Caco-2 (cell line): ENCODE measurements around the gene DNAJA3. TPM values are rescaled to one million over a fixed set of nuclear protein-coding genes. Genes with fewer than 3 reads are reported as not detected.

Experiments
- BruUV-seq: library from RNA; stranded (reverse); fragments of 400-500 nt; replicated peaks from 2 replicates; lab custom pipeline; 2021; lab: Mats Ljungman, UMichigan
- CTCF ChIA-PET: fragments of 300-600 bp; sonication (Branson Sonifier 250); formaldehyde crosslinking; loops from one replicate; lab custom pipeline; 2022; ENCODE audit warnings: antibody characterized with exemption; lab: Charles Lee
- POLR2A ChIA-PET: fragments of 300-600 bp; sonication (Branson Sonifier 250); formaldehyde crosslinking; loops from one replicate; lab custom pipeline; 2022; ENCODE audit warnings: antibody characterized with exemption; lab: Charles Lee
- DNase-seq, 2 experiments: peaks; one replicate each; pipeline versions ENCODE4 v3.0.0 to v3.0.0-alpha.2; 2020 to 2022
- H3K27me3 ChIP-seq: replicated peaks from 2 replicates; pipeline ENCODE4 v1.6.0; 2011; ENCODE audit warnings: low read length; ENCODE audit not compliant: control insufficient read depth, insufficient read depth
- H3K36me3 ChIP-seq: 2 replicates; pipeline ENCODE4 v1.5.1; 2011; ENCODE audit warnings: low read length; ENCODE audit not compliant: control insufficient read depth, insufficient read depth
- H3K4me1 ChIP-seq: fragments of 250-450 bp; sonication (Bioruptor Pico); 2 replicates; pipeline ENCODE4 v1.5.1; 2020; ENCODE audit warnings: mild to moderate bottlenecking
- H3K4me3 ChIP-seq: 2 replicates; pipeline ENCODE4 v1.5.1; 2011; ENCODE audit warnings: low read depth, mild to moderate bottlenecking, control low read depth, low read length
- H3K9me3 ChIP-seq: fragments of 250-450 bp; sonication (Bioruptor Pico); 2 replicates; pipeline ENCODE4 v1.5.1; 2020; ENCODE audit warnings: mild to moderate bottlenecking, moderate library complexity
- H3K27ac Mint-ChIP-seq: one replicate; pipeline ENCODE4 v1.8.0; 2022; ENCODE audit warnings: mixed read lengths; ENCODE audit not compliant: unreplicated experiment
- H3K27me3 Mint-ChIP-seq: one replicate; pipeline ENCODE4 v1.8.0; 2022; ENCODE audit warnings: mixed read lengths; ENCODE audit not compliant: insufficient read depth, unreplicated experiment
- H3K36me3 Mint-ChIP-seq: one replicate; pipeline ENCODE4 v1.8.0; 2022; ENCODE audit warnings: mild to moderate bottlenecking, mixed read lengths; ENCODE audit not compliant: insufficient read depth, unreplicated experiment
- H3K4me1 Mint-ChIP-seq: one replicate; pipeline ENCODE4 v1.8.0; 2022; ENCODE audit warnings: low read depth, mixed read lengths; ENCODE audit not compliant: unreplicated experiment
- H3K4me3 Mint-ChIP-seq: one replicate; pipeline ENCODE4 v1.8.0; 2022; ENCODE audit warnings: mild to moderate bottlenecking, moderate library complexity, mixed read lengths; ENCODE audit not compliant: unreplicated experiment
- H3K9me3 Mint-ChIP-seq: one replicate; pipeline ENCODE4 v1.8.0; 2022; ENCODE audit warnings: mixed read lengths; ENCODE audit not compliant: unreplicated experiment
- CTCF ChIP-seq, 2 experiments: fragments of 200-600 bp in 1 of 2; IDR thresholded peaks; 1 replicate in 1 of 2; 2 replicates in 1 of 2; pipeline versions ENCODE4 v1.5.1 to v1.8.0; 2011 to 2022; ENCODE audit warnings: antibody characterized with exemption in 1 of 2, control low read depth in 1 of 2, inconsistent platforms in 1 of 2, low read depth in 1 of 2, low read length in 1 of 2, mild to moderate bottlenecking in 1 of 2, moderate library complexity in 1 of 2; ENCODE audit not compliant: insufficient read depth in 1 of 2, severe bottlenecking in 1 of 2, unreplicated experiment in 1 of 2
- intact Hi-C: fragments of 100-400 bp; cut with micrococcal nuclease; formaldehyde crosslinking; loops from one replicate; pipeline ENCODE4 v1.10.0; 2022; ENCODE audit not compliant: unreplicated experiment
- total RNA-seq: library from RNA; stranded (reverse); gene quantifications from 2 replicates; pipeline ENCODE4 v1.2.3, GENCODE V29; 2022

DNAJA3 gene
- total RNA-seq, 1 experiment from 2014 or later = 77.1 TPM

- no peaks in the 10 kb centered on the region for H3K4me1 Mint-ChIP-seq
- no peaks in the 10 kb centered on the region for H3K9me3 ChIP-seq
- H3K4me1 ChIP-seq = no peaks in the 10 kb centered on the region
- no TSS peak for BruUV-seq
- TF ChIP-seq CTCF (IDR thresholded peaks at IDR 0.05; ENCODE audit: insufficient read depth in 1 of 2, low read depth in 1 of 2, low read length in 1 of 2, severe bottlenecking in 1 of 2, unreplicated experiment in 1 of 2) = no peak
- no peak overlapping the region for H3K27ac Mint-ChIP-seq
- H3K27me3 ChIP-seq = no peaks in the 10 kb centered on the region
- no peak for DNase-seq
- no peak overlapping the region for H3K4me3 Mint-ChIP-seq
- ChIA-PET POLR2A (no interaction called here), CTCF (interaction anchor here (0.6 to 3.6 kb wide), 16 partner anchors 9 to 420 kb away, joined by 3 to 29 read pairs (median 4); partner anchors contain the start of genes CORO7, HMOX2 and PAM16)
- no peak overlapping the region for H3K4me3 ChIP-seq
- no peaks in the 10 kb centered on the region for H3K9me3 Mint-ChIP-seq
- intact Hi-C loops = loop anchor here (5.0 kb wide), 1 partner anchor 131 kb away; the partner anchor contains the start of gene TFAP4
- no peaks in the 10 kb centered on the region for H3K27me3 Mint-ChIP-seq
- no peaks in the 10 kb centered on the region for H3K36me3 ChIP-seq
- peaks cover 13% of the 10 kb centered on the region for H3K36me3 Mint-ChIP-seq
Observed at GRCh38 chr16:4403133-4403949, 22.3 kb upstream of the DNAJA3 start.

GRCh38 chr16:4404247-4404966, 21.3 kb upstream of the DNAJA3 start:
- H3K4me1 ChIP-seq = no peaks in the 10 kb centered on the region
- no peak overlapping the region for H3K4me3 ChIP-seq
- peak; percentile 56 to 61 for DNase-seq
- ChIA-PET CTCF (interaction anchor here (1.1 to 3.6 kb wide), 4 partner anchors 45 to 151 kb away, joined by 10 to 29 read pairs (median 17); partner anchors contain the start of genes HMOX2 and PAM16), POLR2A (no interaction called here)
- no peak overlapping the region for H3K27ac Mint-ChIP-seq
- peak; percentile 40 to 62 for TF ChIP-seq CTCF (IDR thresholded peaks at IDR 0.05; ENCODE audit: insufficient read depth in 1 of 2, low read depth in 1 of 2, low read length in 1 of 2, severe bottlenecking in 1 of 2, unreplicated experiment in 1 of 2)
- no TSS peak for BruUV-seq
- no peaks in the 10 kb centered on the region for H3K36me3 ChIP-seq
- no peak overlapping the region for H3K4me3 Mint-ChIP-seq
- no peaks in the 10 kb centered on the region for H3K9me3 ChIP-seq
- intact Hi-C loops = loop anchor here (5.0 kb wide), 1 partner anchor 132 kb away; the partner anchor contains the start of gene TFAP4
- no peaks in the 10 kb centered on the region for H3K27me3 Mint-ChIP-seq
- H3K36me3 Mint-ChIP-seq = peaks cover 13% of the 10 kb centered on the region
- no peaks in the 10 kb centered on the region for H3K27me3 ChIP-seq
- no peaks in the 10 kb centered on the region for H3K4me1 Mint-ChIP-seq
- H3K9me3 Mint-ChIP-seq = no peaks in the 10 kb centered on the region
